ENCODE results near the gene PSMD2.
"Not testable (repeated sequence)": the region's sequence is repeated elsewhere in the genome, so short reads cannot be mapped to it uniquely, and the experiment has no call there.

Gene PSMD2

DNA sequence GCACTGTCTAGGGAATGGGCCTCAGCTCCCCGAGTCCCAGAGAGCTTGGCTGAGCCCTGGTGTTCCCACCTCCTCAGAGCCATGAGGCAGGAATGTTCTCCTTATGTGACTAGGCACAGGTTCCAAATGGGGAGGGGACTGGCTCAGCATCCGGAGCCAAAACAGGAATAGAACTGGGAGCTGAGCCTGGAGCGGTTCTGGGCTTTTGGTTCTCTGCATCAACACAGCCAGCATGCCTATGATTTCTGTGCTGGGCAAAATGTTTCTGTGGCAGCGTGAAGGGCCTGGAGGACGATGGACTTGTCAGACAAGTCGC, 38.3 kb downstream of the PSMD2 start, which contains the start of gene FAM131A:
Gene FAM131A (plus strand): TSS at position 202 of the 316 bp plus-strand sequence. CDS start 31 bp downstream, at position 233.
- in situ Hi-C loops (cut with MboI; ENCODE audit: low sequenced_read_pairs): no loop called here

DNA sequence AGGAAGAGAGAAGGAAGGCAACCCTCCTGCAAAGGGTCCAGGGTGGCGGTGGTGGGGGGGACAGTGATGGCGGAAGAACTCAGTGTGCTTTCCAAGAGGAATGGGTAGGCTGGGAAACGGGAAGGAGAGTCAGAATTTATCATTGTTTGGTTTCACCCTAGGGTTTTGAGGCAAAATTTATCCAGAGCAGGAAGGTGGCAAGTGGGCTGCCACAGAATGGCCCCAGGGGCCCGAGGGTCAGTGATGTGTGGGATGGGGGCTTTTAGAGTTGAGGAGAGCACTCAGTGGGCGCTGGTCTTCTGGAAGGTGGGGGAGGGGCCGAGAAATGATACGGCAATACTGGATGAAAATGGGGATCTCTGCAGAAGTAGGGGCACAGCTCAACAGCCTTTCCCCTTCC, 38.9 kb downstream of the PSMD2 start:
- in situ Hi-C loops (cut with MboI; ENCODE audit: low sequenced_read_pairs): no loop called here

DNA sequence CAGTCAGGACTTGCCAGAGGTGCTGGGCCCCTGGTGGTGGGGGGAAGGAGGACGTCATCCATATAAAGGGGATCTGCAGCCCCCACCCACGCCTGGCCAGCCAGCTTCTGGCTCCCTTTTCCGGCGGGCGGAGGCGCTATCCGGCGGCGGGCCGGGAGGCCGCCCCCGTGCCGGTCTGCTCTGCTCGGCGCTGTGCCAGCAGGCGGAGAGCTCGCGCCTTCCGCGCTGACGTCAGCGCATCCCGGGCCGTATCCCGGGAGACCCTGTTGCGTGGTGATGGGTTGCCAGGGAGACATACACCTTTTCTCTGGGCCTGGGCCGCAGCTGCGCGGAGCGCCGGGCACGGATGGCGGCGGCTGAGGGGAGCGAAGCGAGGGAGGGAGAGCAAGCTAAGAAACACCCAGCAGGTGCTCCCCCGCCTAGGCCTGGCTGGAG, 39.5 kb downstream of the PSMD2 start:
- in situ Hi-C loops (cut with MboI; ENCODE audit: low sequenced_read_pairs): no loop called here

DNA sequence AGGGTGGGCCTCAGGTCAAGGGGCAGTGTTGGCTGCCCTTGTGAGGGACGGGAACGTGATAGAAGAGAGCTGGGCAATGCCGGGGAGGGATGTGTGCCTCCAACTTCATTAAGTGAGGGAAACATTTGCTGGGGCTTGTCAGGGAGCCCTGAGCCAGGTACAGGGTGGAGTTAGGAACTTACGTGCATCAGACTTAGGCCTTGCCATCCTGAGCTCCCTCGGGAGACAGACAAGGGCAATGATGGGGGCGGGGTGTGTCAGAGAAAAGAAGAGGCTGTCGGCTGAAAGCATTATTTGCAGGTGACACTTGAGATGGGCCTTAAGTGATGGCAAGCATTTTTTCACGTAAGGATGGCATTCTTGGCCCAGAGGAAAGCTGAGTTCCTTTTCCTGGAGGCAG, 40.0 kb downstream of the PSMD2 start:
- in situ Hi-C loops (cut with MboI; ENCODE audit: low sequenced_read_pairs): no loop called here

DNA sequence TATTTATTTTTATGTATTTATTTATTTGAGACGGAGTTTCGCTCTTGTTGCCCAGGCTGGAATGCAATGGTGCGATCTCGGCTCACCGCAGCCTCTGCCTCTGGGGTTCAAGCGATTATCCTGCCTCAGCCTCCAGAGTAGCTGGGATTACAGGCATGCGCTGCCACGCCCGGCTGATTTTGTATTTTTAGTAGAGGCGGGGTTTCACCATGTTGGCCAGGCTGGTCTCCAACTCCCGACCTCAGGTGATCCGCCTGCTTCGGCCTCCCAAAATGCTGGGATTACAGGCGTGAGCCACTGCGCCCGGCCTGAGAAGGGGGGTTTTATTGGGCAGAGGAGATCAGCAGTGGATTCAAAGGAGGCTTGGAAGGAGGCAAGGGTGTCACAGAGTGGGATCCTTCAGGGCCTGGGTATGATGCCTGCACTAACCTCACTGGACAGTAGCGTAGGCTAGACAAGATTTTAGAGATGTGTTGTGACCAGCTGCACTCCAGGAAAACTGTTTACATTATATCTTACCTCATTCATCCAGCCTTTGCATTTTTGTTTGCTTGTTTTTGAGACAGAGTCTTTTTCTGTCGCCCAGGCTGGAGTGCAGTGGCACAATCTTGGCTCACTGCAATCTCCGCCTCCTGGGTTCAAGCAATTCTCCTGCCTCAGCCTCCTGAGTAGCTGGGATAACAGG, 40.6 kb downstream of the PSMD2 start:
- in situ Hi-C loops (cut with MboI; ENCODE audit: low sequenced_read_pairs): not testable (repeated sequence)

DNA sequence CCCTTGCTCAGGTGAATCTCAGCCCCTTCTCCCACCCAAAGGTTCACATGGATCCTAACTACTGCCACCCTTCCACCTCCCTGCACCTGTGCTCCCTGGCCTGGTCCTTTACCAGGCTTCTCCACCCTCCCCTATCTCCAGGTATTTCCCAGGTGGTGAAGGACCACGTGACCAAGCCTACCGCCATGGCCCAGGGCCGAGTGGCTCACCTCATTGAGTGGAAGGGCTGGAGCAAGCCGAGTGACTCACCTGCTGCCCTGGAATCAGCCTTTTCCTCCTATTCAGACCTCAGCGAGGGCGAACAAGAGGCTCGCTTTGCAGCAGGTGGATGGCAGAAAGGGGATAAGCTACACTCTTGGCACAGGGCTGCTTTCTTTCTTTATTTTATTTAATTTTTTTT, 42.9 kb downstream of the PSMD2 start:
- in situ Hi-C loops (cut with MboI; ENCODE audit: low sequenced_read_pairs): no loop called here

DNA sequence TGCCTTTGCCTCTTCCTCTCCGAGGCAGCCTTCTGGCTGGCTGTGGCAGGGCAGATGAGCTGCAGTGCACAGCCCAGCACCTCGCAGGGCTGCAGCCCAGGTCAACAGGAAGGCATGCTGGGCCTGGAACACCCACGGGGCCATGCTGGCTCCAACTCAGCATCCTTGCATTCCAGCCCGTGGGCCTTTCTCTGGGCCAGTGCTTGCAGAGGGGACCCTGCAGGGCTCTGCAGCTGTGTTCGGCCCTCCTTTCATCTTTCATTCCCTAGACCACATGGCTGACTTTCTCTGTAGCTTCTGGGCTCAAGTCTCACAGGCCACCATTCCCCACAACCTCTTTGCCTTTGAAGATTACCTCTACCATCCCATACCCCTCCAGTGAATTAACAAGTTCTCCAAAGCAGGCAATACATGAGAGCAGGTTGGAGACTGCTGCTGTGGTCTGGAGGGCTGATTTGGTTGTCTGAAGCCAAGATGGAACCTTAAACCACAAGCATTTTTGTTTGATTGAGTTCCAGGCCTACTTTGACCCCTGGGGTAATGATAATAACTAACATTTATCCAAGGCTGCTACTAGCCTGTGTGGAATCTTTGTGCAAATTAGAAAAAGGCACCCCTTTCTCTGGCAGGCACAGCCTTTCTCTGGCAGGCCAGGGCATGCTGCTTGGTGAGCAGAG, 44.3 kb downstream of the PSMD2 start:
- in situ Hi-C loops (cut with MboI; ENCODE audit: low sequenced_read_pairs): no loop called here

DNA sequence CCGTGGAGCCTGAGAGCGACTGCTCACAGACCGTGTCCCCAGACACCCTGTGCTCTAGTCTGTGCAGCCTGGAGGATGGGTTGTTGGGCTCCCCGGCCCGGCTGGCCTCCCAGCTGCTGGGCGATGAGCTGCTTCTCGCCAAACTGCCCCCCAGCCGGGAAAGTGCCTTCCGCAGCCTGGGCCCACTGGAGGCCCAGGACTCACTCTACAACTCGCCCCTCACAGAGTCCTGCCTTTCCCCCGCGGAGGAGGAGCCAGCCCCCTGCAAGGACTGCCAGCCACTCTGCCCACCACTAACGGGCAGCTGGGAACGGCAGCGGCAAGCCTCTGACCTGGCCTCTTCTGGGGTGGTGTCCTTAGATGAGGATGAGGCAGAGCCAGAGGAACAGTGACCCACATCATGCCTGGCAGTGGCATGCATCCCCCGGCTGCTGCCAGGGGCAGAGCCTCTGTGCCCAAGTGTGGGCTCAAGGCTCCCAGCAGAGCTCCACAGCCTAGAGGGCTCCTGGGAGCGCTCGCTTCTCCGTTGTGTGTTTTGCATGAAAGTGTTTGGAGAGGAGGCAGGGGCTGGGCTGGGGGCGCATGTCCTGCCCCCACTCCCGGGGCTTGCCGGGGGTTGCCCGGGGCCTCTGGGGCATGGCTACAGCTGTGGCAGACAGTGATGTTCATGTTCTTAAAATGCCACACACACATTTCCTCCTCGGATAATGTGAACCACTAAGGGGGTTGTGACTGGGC, 45.7 kb downstream of the PSMD2 start:
- in situ Hi-C loops (cut with MboI; ENCODE audit: low sequenced_read_pairs): no loop called here

DNA sequence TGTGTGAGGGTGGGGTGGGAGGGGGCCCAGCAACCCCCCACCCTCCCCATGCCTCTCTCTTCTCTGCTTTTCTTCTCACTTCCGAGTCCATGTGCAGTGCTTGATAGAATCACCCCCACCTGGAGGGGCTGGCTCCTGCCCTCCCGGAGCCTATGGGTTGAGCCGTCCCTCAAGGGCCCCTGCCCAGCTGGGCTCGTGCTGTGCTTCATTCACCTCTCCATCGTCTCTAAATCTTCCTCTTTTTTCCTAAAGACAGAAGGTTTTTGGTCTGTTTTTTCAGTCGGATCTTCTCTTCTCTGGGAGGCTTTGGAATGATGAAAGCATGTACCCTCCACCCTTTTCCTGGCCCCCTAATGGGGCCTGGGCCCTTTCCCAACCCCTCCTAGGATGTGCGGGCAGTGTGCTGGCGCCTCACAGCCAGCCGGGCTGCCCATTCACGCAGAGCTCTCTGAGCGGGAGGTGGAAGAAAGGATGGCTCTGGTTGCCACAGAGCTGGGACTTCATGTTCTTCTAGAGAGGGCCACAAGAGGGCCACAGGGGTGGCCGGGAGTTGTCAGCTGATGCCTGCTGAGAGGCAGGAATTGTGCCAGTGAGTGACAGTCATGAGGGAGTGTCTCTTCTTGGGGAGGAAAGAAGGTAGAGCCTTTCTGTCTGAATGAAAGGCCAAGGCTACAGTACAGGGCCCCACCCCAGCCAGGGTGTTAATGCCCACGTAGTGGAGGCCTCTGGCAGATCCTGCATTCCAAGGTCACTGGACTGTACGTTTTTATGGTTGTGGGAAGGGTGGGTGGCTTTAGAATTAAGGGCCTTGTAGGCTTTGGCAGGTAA, 46.5 kb downstream of the PSMD2 start:
- in situ Hi-C loops (cut with MboI; ENCODE audit: low sequenced_read_pairs): no loop called here

DNA sequence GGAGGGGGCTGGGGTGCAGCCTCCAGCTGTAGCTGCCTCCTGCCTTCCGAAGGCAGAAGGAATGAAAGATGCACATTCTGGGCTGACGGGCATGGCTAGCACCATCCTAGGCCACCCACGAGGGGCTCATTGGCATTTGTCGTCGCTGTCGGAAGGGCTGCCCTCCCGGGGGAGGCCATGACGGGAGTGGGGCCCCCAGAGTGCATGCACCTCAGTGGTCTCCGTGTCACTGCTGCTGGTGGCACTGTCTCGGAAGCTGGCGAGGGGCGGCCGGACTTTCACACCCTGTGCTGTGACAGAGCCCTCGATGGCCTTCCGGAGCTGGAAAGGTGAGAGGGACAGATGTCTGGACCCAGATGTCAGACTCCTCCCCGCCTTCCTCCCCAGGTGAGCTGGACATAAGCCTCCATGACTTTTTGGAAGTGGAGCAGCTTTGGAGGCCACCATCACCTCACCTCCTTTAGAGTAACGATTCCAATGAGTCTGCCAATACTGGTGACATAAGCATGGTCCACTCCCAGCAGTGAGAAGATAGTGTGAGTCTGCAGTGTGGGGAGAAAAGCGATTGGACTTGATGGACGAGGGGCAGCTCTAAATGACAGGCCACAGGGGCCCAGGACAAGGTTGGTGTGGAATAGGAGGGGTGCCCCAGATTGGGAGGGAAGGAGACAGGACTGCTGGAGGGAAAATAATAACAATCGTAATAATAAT, 47.6 kb downstream of the PSMD2 start:
- in situ Hi-C loops (cut with MboI; ENCODE audit: low sequenced_read_pairs): no loop called here

DNA sequence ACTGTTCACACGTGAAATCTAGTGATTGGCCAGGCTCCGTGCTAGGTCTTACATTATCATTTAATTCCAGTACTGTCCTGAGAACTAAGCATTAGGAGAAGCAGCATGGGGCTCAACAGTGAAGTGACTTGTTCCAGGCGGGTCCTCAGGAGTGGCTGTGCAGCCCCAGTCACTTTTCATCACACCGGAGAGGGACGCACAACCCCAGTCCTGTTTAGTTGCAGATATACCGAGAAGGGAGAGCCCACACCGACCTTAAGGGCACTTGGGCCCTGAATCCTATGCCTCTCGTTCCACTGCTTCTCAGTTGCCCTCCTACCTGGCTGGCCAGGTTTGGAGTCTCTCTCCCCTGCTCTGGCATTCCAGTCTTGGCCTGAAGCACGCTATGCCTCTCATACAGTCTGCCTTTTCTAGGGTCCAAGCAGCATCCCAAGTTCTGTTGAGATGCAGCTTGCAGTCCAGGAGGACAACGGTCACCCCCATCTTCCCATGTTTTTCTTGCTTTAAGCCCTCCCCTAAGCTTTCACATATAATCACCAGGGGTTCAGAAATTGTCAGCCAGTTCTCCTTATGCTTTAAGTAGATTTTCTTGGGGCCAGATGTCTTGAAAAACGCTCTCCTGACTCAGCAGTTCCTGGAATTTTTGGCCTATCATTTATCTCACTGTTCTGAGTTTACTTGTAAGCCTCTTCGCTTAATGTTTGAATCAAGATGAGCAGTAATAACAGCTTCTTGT, 48.4 kb downstream of the PSMD2 start:
- in situ Hi-C loops (cut with MboI; ENCODE audit: low sequenced_read_pairs): no loop called here

DNA sequence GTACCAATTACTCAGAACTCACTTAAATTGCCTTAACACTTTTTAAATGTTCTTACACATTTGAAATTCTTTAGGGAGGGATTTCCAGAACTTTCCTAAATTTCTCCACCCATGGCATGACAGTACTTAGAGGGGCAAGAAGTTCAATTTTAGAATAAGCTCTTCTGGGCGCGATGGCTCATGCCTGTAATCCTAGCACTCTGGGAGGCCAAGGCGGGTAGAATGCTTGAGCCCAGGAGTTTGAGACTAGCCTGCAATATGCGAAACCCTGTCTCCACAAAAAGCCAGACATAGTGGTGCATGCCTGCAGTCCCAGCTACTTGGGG, 49.0 kb downstream of the PSMD2 start:
- in situ Hi-C loops (cut with MboI; ENCODE audit: low sequenced_read_pairs): no loop called here

DNA sequence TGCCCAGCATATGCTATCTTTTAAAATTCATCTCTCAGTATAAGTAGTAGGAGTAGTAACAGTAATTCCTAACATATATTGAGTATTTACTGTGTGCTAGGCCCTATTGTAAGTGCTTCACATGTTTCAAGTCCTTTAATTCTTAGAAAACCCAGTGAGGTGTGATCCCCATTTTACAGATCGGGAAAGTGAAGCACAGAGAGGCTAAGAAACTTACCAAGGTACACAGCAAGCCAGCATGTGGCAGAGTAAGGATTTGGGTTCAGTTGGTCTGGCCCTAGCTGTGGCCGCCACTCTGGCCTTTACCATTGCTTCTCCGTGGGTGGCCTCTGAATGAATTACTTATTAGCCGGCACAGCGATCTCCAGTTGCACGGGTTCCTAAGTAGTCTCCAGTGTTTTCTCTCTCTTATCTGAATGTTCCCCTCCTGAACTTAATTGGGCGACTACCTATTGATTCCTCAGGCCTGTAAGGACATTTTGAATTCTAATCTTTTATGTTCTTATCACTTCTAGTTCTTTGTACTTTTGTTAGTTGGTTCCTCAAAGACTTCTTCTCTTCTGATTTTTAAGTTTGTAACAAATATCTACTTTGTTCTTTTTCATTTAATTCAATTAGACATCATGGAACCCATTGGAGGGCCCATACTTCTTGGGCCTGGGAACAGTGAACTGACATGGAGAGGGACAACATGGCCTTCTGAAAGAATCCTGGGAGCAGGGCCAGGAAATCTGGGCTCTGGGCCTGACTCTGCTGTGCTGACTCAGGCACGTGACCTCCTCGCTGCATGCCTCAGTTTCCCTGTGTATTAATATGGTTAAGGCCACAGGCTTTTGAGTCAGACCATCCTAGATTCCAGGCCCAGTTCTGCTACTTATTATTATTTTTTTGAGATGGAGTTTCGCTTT, 50.8 kb downstream of the PSMD2 start:
- in situ Hi-C loops (cut with MboI; ENCODE audit: low sequenced_read_pairs): loop anchor here (25.0 kb wide), 2 partner anchors 187 to 412 kb away; no protein-coding TSS in a partner anchor

DNA sequence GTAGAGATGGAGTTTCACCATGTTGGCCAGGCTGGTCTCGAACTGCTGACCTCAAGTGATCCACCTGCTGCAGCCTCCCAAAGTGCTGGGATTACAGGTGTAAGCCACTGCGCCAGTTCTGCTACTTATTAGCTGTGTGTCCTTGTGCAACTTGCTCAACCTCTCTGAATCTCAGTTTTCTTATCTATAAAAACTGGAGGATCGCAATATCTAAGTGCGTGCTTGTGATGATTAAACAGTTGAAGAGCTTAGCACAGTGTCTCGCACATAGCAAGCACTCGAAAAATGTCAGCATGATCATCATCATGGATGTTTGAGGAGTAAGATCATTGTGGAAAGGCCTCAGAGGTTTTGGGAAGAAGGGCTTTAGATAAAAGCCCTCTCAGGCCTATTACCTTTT, 51.6 kb downstream of the PSMD2 start:
- in situ Hi-C loops (cut with MboI; ENCODE audit: low sequenced_read_pairs): loop anchor here (25.0 kb wide), 2 partner anchors 187 to 412 kb away; no protein-coding TSS in a partner anchor

DNA sequence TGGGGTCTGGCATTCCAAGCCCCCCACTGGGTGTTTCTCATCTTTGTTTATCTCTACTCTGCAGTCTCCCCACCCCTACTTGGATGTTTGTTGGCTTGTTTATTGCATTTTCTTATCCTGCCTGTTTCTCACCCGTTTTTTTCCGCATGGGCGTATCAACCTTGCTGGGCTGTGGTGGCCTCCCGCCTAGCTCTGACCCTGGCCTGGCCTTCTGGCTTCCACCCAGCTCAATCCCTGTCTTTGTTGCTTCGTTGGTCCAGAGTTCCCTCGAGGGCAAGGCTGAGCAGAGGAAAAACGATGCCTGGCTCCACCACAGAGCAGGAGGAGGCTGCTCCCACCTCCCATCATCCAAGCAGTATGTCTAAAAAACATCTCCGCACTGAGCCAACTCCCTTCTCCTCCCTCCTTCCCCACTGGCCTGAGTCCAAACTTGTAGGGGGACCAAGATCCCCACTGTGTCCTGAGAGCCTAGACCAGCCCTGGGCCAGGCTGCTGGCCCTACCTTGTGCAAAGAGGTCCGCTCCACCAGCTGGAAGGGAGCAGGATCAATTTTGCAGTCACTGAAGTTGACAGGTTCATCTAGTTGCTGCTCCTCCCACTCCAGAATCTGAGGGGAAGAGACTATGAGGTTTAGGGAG, 52.6 kb downstream of the PSMD2 start:
- in situ Hi-C loops (cut with MboI; ENCODE audit: low sequenced_read_pairs): loop anchor here (25.0 kb wide), 2 partner anchors 186 to 411 kb away; no protein-coding TSS in a partner anchor

DNA sequence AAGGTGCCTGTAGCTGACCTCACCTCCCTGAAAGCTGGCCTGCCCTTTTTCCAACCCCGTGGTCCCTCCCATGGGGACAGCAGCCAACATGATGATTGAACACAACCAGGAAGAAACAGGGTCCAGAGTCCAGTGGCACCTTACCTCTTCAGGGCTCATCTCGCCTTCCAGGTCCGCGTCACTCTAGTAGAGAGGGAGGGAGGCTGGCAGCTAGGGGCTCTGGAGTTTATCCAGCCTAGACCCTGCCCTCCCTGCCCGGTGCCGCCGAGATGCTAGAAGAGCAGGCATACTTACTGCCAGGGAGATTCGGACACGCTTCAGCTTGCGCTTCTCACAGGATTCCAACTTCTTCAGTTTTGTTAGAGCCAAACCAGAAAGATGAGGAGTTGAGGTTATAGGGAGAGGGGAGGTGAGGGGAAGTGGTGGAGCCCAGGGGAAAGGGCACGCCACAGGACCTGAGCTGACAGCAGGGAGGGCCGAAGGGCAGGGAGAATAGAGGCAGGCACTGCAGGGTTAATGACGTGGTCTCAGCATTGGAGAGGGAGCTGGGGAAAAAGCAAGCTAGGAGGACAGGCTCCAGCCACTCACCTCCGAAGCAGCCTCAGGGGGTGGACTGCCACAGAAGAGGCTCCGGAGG, 53.2 kb downstream of the PSMD2 start:
- in situ Hi-C loops (cut with MboI; ENCODE audit: low sequenced_read_pairs): loop anchor here (25.0 kb wide), 2 partner anchors 185 to 410 kb away; no protein-coding TSS in a partner anchor

DNA sequence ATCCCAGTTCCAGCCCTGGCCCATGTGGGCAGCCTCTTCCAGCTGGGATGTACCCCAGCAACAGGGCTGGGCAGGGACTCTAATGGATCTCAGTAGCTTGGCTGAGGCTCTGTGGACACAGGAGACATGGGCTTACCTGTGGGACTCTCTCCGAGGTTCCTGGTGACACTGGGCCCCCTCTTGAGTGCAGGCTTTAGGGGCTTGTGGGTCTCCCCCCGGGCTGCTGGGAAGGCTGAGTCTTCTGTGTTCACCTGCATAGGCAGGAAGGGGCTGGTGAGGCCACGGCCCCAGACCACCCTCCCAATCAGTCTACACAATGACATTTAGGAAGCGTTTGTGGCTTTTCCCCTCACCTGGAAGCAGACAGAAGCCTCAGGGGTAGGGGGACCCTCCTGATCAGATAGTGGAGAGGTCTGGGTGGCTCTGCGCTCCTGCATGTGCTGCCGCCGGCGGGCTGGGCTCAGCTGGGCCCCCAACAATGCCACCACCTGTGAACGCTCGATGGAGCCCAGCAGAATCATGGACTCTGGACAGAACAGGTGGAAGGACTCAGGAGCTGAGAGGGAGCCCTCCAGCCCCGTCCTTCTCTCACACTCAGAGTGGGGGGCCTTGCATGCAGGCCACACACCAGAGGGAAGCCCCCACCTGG, 54.0 kb downstream of the PSMD2 start:
- in situ Hi-C loops (cut with MboI; ENCODE audit: low sequenced_read_pairs): loop anchor here (25.0 kb wide), 2 partner anchors 184 to 409 kb away; no protein-coding TSS in a partner anchor

All from HL-60/S4 treated with retinoic acid at 250 ng/mL for 4 days and 3 days (cell line).